Tibial nerve (tissue), 4 donors: ENCODE results near the gene PPIA. TPM values are rescaled to one million over a fixed set of nuclear protein-coding genes. Genes with fewer than 3 reads are reported as not detected.

Experiments
- DNase-seq, 2 donors: peaks; one replicate each; pipeline ENCODE4 v3.0.0-alpha.2; 2019; ENCODE audit warnings: low spot score in 2 of 2
- H3K27ac ChIP-seq, 4 donors: fragments of 200-600 bp; sonication (generic) in 3 of 4; one replicate each; pipeline ENCODE4 v1.5.1; 2017 to 2019; ENCODE audit warnings: mild to moderate bottlenecking in 1 of 4
- H3K27me3 ChIP-seq, 2 donors: fragments of 200-600 bp; sonication (generic) in 1 of 2; one replicate each; pipeline versions ENCODE4 v1.5.1 to v1.6.0; 2017 to 2019
- H3K36me3 ChIP-seq, 3 donors: fragments of 200-600 bp; sonication (generic); one replicate each; pipeline ENCODE4 v1.5.1; 2018 to 2019
- H3K4me1 ChIP-seq, 4 donors: fragments of 200-600 bp; sonication (generic) in 3 of 4; one replicate each; pipeline ENCODE4 v1.5.1; 2017 to 2019
- H3K4me3 ChIP-seq, 4 donors: fragments of 200-600 bp; sonication (generic) in 3 of 4; one replicate each; pipeline ENCODE4 v1.5.1; 2017 to 2019; ENCODE audit warnings: mild to moderate bottlenecking in 1 of 4, moderate library complexity in 1 of 4
- H3K9me3 ChIP-seq, 4 donors: fragments of 200-600 bp; sonication (generic) in 3 of 4; one replicate each; pipeline ENCODE4 v1.5.1; 2017 to 2019
- CTCF ChIP-seq, 5 experiments: fragments of 200-600 bp in 3 of 5; fragments of 450-650 bp in 2 of 5; sonication (generic) in 3 of 5; IDR thresholded peaks; one replicate each; pipeline ENCODE4 v1.5.1; 2016 to 2019; ENCODE audit warnings: antibody characterized with exemption in 5 of 5, mild to moderate bottlenecking in 3 of 5, moderate library complexity in 2 of 5
- EP300 ChIP-seq, 2 donors: sonication (generic); formaldehyde crosslinking; IDR thresholded peaks; one replicate each; pipeline ENCODE4 v1.6.1; 2017; ENCODE audit warnings: antibody characterized with exemption in 2 of 2, mild to moderate bottlenecking in 1 of 2
- POLR2A ChIP-seq, 2 donors: fragments of 450-650 bp; IDR thresholded peaks; one replicate each; pipeline ENCODE4 v1.6.1; 2017; ENCODE audit warnings: antibody characterized with exemption in 2 of 2, mild to moderate bottlenecking in 2 of 2, moderate library complexity in 2 of 2
- WGBS, 2 donors: methylation state at CpG; one replicate each; pipeline ENCODE4 v1.1.5; 2018; 5-methylcytosine and 5-hydroxymethylcytosine counted together
- total RNA-seq, 4 donors: library from RNA; depleted of rRNA; stranded (reverse); fragments of >200 nt; gene quantifications; one replicate each; pipeline ENCODE4 v1.1.0, GENCODE V29; 2016

The PPIA gene
- total RNA-seq, 4 donors from 2014 or later = 803 to 1,127 (median 967) TPM

DNA sequence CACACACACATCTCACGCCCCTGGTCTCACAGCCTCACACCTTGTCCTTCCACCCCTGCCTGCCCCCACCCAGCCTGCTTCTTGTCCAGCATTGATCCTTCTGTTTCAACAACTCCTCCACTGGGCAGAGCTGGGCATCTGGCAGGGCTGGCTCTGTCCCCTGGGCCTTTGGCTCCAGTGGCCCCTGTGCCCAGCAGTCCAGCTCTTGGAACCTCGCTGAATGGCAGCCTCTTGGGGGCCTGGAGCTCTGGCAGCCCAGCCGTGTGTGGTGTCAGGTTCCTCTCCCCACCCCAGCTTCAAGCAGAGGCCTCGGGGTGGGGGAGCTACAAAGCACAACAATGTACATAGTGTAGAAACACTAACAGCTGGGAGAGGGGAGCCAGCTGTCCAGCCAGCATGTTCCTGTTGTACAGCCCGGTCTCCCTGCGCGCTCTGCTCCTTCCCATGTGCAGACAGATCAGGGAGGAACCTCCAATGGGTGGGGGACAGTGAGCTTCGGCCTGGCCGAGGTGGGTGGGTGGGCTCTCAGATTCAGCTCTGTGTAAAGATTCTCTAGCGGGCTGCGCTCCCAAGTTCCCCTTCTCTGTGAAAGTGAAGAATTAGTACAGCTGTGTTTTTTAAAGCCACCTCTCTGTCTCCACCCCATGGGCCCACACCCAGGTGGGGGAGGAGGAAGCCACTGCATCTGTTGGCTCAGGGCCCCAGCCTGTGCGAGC is 28.4 kb upstream of the PPIA start:
- WGBS, 2 donors = 25 to 30% methylated on average over 12 of the region's 12 CpGs
- peak; percentile 43 to 64 for DNase-seq

DNA sequence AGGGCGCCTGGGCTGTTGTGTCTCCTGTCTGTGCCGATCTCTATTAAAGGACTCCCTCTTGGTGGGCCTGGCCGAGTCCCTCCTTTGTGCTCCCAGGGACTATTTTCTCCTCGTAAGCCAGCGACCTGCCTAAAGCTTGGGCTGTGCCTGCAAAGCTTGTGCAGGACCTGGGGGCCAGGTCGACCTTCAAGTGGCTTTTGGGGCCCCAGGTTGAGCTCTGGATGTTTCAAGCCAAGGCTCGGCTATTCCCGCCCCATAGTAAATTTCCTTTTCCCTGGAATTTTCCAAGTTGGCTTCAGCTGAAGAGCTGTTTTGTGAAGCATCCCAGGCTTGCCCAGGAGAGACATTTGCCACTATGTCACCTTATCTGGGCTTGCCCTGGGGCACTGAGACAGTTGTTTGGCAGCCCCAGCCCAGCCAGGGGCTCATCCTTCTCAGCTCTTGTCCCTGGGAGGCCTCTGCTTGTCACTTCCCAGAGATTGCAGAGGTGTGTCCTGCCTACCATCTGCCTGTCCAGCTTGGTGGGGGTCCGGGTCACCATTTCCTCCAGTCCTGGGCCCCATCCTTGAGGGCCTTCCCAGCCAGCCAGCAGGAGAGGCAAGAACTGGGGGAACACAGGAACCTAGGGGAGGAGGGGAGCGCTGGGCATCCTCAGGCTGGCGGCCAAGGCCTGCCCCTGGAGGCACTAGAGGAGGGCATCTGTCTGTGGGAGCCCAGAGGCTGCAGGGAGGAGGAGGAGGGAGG is 27.7 kb upstream of the PPIA start:
- Histone ChIP-seq H3K27me3 (no peaks in the 10 kb centered on the region), H3K4me1 (peaks cover 0 to 36% (median 22%) of the 10 kb centered on the region in 4 donors), H3K9me3 (no peaks in the 10 kb centered on the region), H3K27ac (peak overlapping the region in 3 of 4 donors; percentile 72 to 79 (median 75)), H3K36me3 (peaks cover 8 to 42% (median 17%) of the 10 kb centered on the region in 3 donors), H3K4me3 (no peak overlapping the region)
- no peak for TF ChIP-seq EP300 (IDR thresholded peaks at IDR 0.05)
- TF ChIP-seq CTCF (IDR thresholded peaks at IDR 0.05) = no peak
- no peak for TF ChIP-seq POLR2A (IDR thresholded peaks at IDR 0.05)
- 62 to 67% methylated on average over 8 to 10 of the region's 11 CpGs for WGBS, 2 donors
- no peak for DNase-seq

More for the DNA sequence above, 28.4 kb upstream of the PPIA start:
- Histone ChIP-seq H3K36me3 (peaks cover 12 to 50% (median 22%) of the 10 kb centered on the region in 3 donors), H3K4me1 (peaks cover 0 to 36% (median 22%) of the 10 kb centered on the region in 4 donors), H3K4me3 (no peak overlapping the region), H3K9me3 (no peaks in the 10 kb centered on the region), H3K27ac (peak overlapping the region in 2 of 4 donors; percentile 75 to 79), H3K27me3 (no peaks in the 10 kb centered on the region)
- TF ChIP-seq CTCF (IDR thresholded peaks at IDR 0.05) (no peak), POLR2A (IDR thresholded peaks at IDR 0.05) (no peak), EP300 (IDR thresholded peaks at IDR 0.05) (no peak)

DNA sequence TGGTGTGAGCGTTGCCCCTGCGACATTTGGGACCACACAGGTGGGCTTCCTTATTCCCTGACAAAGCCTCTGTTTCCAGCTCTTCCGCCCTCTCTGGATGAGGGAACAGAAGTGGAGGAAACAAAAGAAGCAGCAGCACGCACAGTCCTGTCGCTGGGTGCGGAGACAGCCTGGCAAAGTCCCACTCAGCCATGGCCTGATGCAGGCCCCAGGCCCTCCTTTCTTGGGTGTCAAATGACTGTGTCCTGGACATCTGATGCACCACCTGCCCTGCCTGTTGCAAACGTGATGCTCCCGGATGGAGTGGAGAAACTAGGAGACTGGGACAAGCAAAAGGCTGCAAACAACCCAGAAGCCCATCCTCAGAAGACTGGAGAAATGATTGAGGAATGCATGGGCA is 27.1 kb upstream of the PPIA start:
- H3K9me3 ChIP-seq = no peaks in the 10 kb centered on the region
- H3K4me3 ChIP-seq = peak overlapping the region in 1 of 4 donors; percentile 18
- WGBS, 2 donors = 58 to 70% methylated on average over 5 to 8 of the region's 8 CpGs
- peak overlapping the region in 3 of 4 donors; percentile 72 to 79 (median 75) for H3K27ac ChIP-seq
- no peak for DNase-seq
- no peaks in the 10 kb centered on the region for H3K27me3 ChIP-seq
- TF ChIP-seq CTCF (IDR thresholded peaks at IDR 0.05) (no peak), POLR2A (IDR thresholded peaks at IDR 0.05) (no peak), EP300 (IDR thresholded peaks at IDR 0.05) (no peak)
- peaks cover 0 to 36% (median 22%) of the 10 kb centered on the region in 4 donors for H3K4me1 ChIP-seq
- H3K36me3 ChIP-seq = peaks cover 3 to 37% (median 17%) of the 10 kb centered on the region in 3 donors

GRCh38 chr7:44769776-44770294 is 26.6 kb upstream of the PPIA start:
- peak overlapping the region in 3 of 4 donors; percentile 72 to 79 (median 75) for H3K27ac ChIP-seq
- WGBS, 2 donors = 12 to 18% methylated on average over 10 of the region's 10 CpGs
- peak overlapping the region in 1 of 4 donors; percentile 18 for H3K4me3 ChIP-seq
- peaks cover 0 to 36% (median 22%) of the 10 kb centered on the region in 4 donors for H3K4me1 ChIP-seq
- TF ChIP-seq CTCF (IDR thresholded peaks at IDR 0.05) (no peak), EP300 (IDR thresholded peaks at IDR 0.05) (peak in 1 of 2 donors; percentile 57), POLR2A (IDR thresholded peaks at IDR 0.05) (no peak)
- H3K36me3 ChIP-seq = peaks cover 0 to 32% (median 13%) of the 10 kb centered on the region in 3 donors
- DNase-seq = peak in 1 of 2 donors; percentile 18
- no peaks in the 10 kb centered on the region for H3K9me3 ChIP-seq
- no peaks in the 10 kb centered on the region for H3K27me3 ChIP-seq
